GM06990 (cell line): ENCODE measurements around the gene MUC13.

Experiments used
- DNase-seq: peaks from one replicate; pipeline ENCODE4 v3.0.0-alpha.2; 2011; ENCODE audit not compliant: insufficient read length; ENCODE audit errors: extremely low read depth
- H3K27me3 ChIP-seq: replicated peaks from 2 replicates; pipeline ENCODE4 v1.6.0; 2011; ENCODE audit warnings: low read length; ENCODE audit not compliant: control insufficient read depth, insufficient read depth
- H3K36me3 ChIP-seq: 2 replicates; pipeline ENCODE4 v1.5.1; 2011; ENCODE audit warnings: low read length; ENCODE audit not compliant: control insufficient read depth, insufficient read depth
- H3K4me3 ChIP-seq: replicated peaks from 2 replicates; pipeline ENCODE4 v1.5.1; 2011; ENCODE audit warnings: low read depth, mild to moderate bottlenecking, control low read depth, low read length
- CTCF ChIP-seq: IDR thresholded peaks from 2 replicates; pipeline ENCODE4 v1.5.1; 2011; ENCODE audit warnings: low read length, control low read depth, mild to moderate bottlenecking, inconsistent platforms; ENCODE audit not compliant: insufficient read depth, poor library complexity, severe bottlenecking

The MUC13 gene

GRCh38 chr3:124942613-124943012, 8.1 kb upstream of the MUC13 start:
- H3K36me3 ChIP-seq, result no peaks in the 10 kb centered on the region
- no peak overlapping the region for H3K4me3 ChIP-seq
- no peak for TF ChIP-seq CTCF
- H3K27me3 ChIP-seq, result no peaks in the 10 kb centered on the region
- no peak for DNase-seq

DNA sequence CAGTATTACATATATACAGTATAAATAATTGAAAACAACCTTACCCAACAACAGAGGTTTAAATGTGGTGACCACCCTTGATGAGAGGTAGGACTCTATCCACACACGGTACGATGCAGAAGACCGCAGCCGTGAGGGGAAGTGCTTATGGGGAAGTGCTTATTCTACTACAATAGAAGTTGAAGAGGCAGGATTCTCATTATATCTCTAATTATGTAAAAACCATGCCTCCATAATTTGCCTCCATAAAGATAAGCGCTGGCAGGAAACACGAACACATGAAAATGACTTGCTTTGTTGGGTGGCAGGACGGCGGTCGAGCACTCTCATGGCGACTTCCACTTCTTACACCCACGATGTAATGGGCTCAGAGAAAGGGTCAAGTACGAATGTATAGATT, 7.2 kb upstream of the MUC13 start:
- H3K27me3 ChIP-seq, result no peaks in the 10 kb centered on the region
- TF ChIP-seq CTCF, result no peak
- H3K36me3 ChIP-seq, result no peaks in the 10 kb centered on the region
- H3K4me3 ChIP-seq, result no peak overlapping the region
- DNase-seq, result no peak

- no peak for DNase-seq
Measured at GRCh38 chr3:124939661-124940060, 5.1 kb upstream of the MUC13 start.

GRCh38 chr3:124938896-124939295, 4.3 kb upstream of the MUC13 start:
- no peak overlapping the region for H3K4me3 ChIP-seq
- no peak for TF ChIP-seq CTCF
- DNase-seq, result no peak
- H3K36me3 ChIP-seq, result no peaks in the 10 kb centered on the region
- H3K27me3 ChIP-seq, result no peaks in the 10 kb centered on the region

More at GRCh38 chr3:124939661-124940060, 5.1 kb upstream of the MUC13 start:
- Histone ChIP-seq H3K4me3 (no peak overlapping the region), H3K27me3 (no peaks in the 10 kb centered on the region), H3K36me3 (no peaks in the 10 kb centered on the region)
- no peak for TF ChIP-seq CTCF

GRCh38 chr3:124937049-124937448, 2.5 kb upstream of the MUC13 start:
- Histone ChIP-seq H3K4me3 (no peak overlapping the region), H3K27me3 (no peaks in the 10 kb centered on the region)
- DNase-seq, result no peak

More at GRCh38 chr3:124937049-124937448, 2.5 kb upstream of the MUC13 start:
- TF ChIP-seq CTCF, result no peak
- no peaks in the 10 kb centered on the region for H3K36me3 ChIP-seq
